Fibroblast of mammary gland (primary cell): ENCODE data around the gene COTL1.

Source experiments
- DNase-seq: peaks from one replicate; pipeline ENCODE4 v3.0.0-alpha.2; 2010; ENCODE audit warnings: low read depth
- H3K4me3 ChIP-seq: 2 replicates; pipeline ENCODE4 v1.5.1; 2011; ENCODE audit warnings: low read depth, mild to moderate bottlenecking, low read length, moderate library complexity; ENCODE audit not compliant: control insufficient read depth
- TF ChIP-seq, protein P1 (sequence below): conservative IDR thresholded peaks from 2 replicates; pipeline ENCODE4 v1.5.1; 2011; ENCODE audit warnings: low read depth, low read length, inconsistent platforms; ENCODE audit not compliant: control insufficient read depth, insufficient read depth

The COTL1 gene

DNA sequence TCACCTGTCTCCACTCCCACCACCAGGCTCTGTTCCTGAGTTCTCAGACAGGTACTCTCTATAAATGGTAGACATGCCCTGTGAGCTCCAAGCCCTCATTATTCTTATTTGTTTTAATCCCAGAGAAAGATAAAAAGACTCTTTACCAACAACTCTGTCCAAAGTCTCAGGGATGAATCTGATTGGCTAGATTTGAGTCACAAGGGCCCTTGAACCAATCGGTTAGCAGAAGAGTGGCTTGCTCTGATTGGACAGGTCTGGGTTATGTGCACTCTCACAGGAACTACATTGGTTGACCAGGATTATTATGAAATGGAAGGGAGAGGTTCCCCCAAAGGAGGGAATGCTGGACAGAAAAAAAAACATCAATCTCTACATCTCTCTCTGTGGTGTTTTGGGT, 7.5 kb downstream of the COTL1 start:
- no peak overlapping the region for H3K4me3 ChIP-seq
- peak; percentile 44 for DNase-seq
- TF ChIP-seq, protein P1, sequence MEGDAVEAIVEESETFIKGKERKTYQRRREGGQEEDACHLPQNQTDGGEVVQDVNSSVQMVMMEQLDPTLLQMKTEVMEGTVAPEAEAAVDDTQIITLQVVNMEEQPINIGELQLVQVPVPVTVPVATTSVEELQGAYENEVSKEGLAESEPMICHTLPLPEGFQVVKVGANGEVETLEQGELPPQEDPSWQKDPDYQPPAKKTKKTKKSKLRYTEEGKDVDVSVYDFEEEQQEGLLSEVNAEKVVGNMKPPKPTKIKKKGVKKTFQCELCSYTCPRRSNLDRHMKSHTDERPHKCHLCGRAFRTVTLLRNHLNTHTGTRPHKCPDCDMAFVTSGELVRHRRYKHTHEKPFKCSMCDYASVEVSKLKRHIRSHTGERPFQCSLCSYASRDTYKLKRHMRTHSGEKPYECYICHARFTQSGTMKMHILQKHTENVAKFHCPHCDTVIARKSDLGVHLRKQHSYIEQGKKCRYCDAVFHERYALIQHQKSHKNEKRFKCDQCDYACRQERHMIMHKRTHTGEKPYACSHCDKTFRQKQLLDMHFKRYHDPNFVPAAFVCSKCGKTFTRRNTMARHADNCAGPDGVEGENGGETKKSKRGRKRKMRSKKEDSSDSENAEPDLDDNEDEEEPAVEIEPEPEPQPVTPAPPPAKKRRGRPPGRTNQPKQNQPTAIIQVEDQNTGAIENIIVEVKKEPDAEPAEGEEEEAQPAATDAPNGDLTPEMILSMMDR, result no peak

DNA sequence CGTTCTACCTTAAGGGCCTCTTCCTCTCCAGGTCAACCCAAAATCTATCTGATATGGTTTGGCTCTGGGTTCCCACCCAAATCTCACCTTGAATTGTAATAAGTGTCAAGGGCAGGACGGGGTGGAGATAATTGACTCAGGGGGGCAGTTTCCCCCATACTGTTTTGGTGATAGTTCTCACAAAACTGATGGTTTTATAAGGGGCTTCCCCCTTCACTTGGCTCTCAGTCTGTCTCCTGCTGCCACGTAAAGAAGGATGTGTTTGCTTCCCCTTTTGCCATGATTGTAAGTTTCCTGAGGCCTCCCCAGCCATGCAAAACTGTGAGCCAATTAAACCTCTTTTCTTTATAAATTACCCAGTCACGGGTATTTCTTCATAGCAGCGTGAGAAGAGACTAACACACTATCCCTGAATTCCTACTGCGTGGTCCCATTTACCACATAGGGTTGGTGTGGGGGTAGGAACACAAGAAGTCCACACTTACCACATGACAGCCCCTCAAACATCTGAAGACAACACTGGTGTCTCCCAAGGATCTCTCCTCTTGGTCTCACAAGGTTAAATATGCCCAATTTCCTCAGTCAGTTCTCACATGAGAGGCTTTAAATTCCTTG, 8.2 kb downstream of the COTL1 start:
- DNase-seq, result no peak
- no peak overlapping the region for H3K4me3 ChIP-seq
- TF ChIP-seq, protein P1, result no peak

DNA sequence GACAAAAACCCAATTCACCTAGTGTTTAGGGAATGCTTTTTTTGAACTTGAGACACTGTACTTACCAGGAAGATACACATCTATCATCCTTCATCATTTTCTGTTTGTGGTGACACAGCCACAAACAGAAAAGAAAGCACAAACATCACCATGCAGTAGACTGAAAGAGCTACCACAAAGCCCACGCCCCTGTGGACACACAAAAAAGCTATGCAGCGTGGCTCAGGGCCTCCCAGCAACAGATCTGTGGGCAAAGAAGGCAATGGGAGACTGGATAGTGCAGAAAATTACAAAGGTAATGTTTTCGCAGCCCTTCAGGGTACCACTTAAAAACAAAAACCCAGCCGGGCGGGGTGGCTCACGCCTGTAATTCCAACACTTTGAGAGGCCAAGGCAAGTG, 9.6 kb downstream of the COTL1 start:
- no peak overlapping the region for H3K4me3 ChIP-seq
- no peak for DNase-seq
- TF ChIP-seq, protein P1, result no peak

DNA sequence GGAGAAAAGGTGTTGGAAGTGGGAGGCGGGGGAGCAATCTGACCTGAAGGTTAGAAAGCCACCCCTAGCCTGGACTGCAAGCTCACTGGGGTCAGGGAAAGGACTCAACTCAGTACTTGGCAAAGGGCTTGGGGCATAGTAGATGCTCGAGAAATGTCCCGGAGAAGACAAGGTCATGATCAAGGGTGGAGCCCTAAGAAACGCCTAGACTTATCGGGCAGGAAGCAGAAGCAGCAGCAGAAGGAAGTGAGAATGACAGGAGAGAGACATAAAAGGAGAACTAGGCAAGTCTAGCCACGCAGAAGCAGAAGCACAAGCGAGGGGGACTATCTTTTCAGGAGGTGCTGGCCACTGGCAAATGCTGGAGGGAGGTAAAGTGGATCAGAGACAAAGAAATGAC, 10.2 kb downstream of the COTL1 start:
- DNase-seq, result no peak
- TF ChIP-seq, protein P1, result no peak
- no peak overlapping the region for H3K4me3 ChIP-seq

DNA sequence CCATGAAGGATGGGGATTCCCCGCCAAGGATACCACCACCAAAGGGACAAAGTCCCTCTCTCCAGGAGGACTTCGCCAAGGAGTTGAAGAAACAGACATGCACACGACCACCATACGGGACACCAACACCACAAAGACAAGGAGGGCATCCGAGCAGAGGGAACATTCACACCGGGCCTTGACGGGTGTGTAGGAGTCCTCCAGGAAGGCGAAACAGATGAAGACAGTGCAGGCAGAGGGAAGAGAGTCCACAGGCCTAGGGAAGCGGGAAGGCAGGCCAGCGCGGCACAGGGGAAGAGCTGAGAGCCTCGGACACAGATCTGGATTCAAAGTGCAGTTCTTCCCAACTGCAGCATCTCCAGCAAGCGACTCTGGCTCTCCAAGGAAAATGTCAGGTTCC, 10.8 kb downstream of the COTL1 start:
- no peak for DNase-seq
- H3K4me3 ChIP-seq, result no peak overlapping the region
- TF ChIP-seq, protein P1, result no peak

DNA sequence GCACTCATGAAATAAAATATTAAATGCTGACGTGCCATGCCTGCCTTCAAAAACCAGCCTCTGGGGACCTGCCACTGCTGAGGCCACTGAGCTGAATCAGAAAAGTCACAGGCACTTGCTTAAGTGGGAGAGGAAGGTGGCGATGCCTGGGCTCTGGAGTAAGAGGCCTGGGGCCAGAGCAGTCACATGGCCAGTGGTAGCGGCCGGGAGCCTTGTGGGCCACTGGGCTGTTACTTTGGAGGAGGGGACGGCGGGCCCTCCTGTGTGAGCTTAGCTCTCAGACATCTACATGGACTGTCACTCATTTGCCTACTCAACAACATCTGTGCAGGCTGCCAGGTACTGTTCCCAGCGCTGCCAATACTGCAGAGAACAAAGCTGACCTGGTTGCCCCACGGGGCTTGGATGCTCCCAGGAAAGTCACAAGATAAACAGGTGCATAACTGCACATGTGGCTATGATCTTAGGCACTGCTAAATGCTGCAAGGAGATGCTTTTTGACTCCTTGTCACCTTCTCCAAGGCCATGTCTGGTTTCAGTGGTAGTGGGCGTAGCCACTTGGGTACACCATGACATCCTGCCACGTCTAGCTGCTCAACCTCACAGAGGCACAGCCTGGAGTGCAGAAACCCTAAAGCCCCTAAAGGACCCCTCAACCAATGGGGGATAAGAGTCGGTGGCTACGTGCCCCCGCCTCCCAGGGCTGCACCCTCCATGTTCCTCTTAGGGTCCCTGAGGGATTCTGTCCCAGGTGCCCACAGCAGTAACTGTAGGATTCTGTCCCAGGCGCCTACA, 11.6 kb downstream of the COTL1 start:
- TF ChIP-seq, protein P1, result no peak
- no peak for DNase-seq
- no peak overlapping the region for H3K4me3 ChIP-seq
